ENCODE measurements around the gene SPACDR. TPM values are rescaled to one million over a fixed set of nuclear protein-coding genes. Genes with fewer than 3 reads are reported as not detected.

SPACDR gene
- total and polyA plus RNA-seq, 9 of the 15 experiments (the other 6 are each of a cell fraction or from before 2014, with no cell fraction given): 0.07 to 0.55 (median 0.14) TPM; not detected in 1

DNA sequence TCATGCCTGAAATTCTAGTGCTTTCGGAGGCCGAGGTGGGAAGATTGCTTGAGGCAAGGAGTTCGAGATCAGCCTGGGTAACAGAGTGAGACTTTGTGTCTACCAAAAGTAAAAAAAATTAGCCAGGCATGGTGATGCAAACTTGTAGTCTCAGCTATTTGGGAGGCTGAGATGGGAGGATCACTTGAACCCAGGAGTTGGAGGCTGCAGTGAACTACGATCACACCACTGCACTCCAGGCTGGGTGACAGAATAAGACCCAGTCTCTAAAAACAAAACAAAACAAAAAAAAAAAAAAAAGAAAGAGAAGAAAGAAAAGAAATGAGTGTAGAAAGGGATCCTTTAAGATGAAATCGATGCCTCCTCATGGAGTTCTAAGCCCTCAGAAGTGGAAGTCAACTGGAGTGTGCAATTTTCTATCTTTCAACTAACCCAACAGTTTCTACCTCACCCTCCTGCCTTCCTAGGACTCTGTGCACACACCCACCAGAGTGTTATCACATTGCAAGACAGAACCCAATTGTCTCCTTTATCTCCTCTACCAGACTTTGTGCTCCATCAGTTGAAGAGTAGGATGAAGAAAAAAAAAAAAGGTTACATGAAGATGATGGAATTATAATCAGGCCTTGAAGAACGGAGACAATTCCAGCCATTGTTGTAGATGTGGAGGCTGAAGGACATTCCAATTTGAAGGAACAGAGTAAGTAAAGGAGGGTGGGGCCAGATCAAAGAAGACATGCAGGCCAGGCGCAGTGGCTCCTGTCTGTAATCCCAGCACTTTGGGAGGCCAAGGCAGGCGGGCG, 46.6 kb upstream of the SPACDR start (continued):
- TF ChIP-seq KLF6 (CRISPR knock-in tag; IDR thresholded peaks at IDR 0.05; ENCODE audit: borderline replicate concordance) (no peak), MIER1 (IDR thresholded peaks at IDR 0.05; ENCODE audit: low read depth) (no peak; the same call in 1 of the 2 replicates), ZNF232 (CRISPR knock-in tag; IDR thresholded peaks at IDR 0.05) (no peak), TCFL5 (CRISPR knock-in tag; conservative IDR thresholded peaks at IDR 0.05) (no peak), U2AF2 (optimal IDR thresholded peaks at IDR 0.05; ENCODE audit: low read depth, low read length) (no peak), RBM17 (IDR thresholded peaks at IDR 0.05; ENCODE audit: borderline replicate concordance, low read depth, low read length) (no peak), SMAD2 (IDR thresholded peaks at IDR 0.05; ENCODE audit: low read depth, low read length) (no peak), ZFPM2 (CRISPR knock-in tag; IDR thresholded peaks at IDR 0.05) (no peak), NCOA1 (IDR thresholded peaks at IDR 0.05; ENCODE audit: low read depth) (peak; percentile 16; the same call in 1 of the 2 replicates), CGGBP1 (CRISPR knock-in tag; IDR thresholded peaks at IDR 0.05) (no peak), RFX1 (IDR thresholded peaks at IDR 0.05) (no peak), HDAC1 (IDR thresholded peaks at IDR 0.05) (peak; percentile 46 to 93; a peak in 2 of 4 replicates), MCM2 (IDR thresholded peaks at IDR 0.05; ENCODE audit: low read depth) (no peak), ZNF511 (CRISPR knock-in tag; IDR thresholded peaks at IDR 0.05) (no peak), ZNF395 (CRISPR knock-in tag; IDR thresholded peaks at IDR 0.05) (0 out of 2 replicates have a peak, but pooled peaks have one; percentile 49), NR1H2 (CRISPR knock-in tag; IDR thresholded peaks at IDR 0.05) (no peak), SMARCE1 (IDR thresholded peaks at IDR 0.05) (peak; percentile 94), ZNF347 (CRISPR knock-in tag; IDR thresholded peaks at IDR 0.05; ENCODE audit: low read depth) (no peak), PTRF (tag; IDR thresholded peaks at IDR 0.05) (no peak), SNAPC5 (CRISPR knock-in tag; IDR thresholded peaks at IDR 0.05) (no peak), KAT7 (CRISPR knock-in tag; IDR thresholded peaks at IDR 0.05; ENCODE audit: borderline replicate concordance) (no peak), ZNF165 (CRISPR knock-in tag; IDR thresholded peaks at IDR 0.05; ENCODE audit: borderline replicate concordance) (no peak)

Measured in K562 (cell line).